Skeletal muscle cell (primary cell): ENCODE data around the gene MROH2B.

Experiments used
- DNase-seq: peaks from one replicate; pipeline ENCODE4 v3.0.0-alpha.2; 2010; ENCODE audit warnings: low read depth
- H3K4me3 ChIP-seq: 2 replicates; pipeline ENCODE4 v1.5.1; 2011; ENCODE audit warnings: low read depth, mild to moderate bottlenecking, control low read depth, low read length, moderate library complexity

Gene MROH2B

GRCh38 chr5:41071242-41071641, at the start of gene MROH2B:
Gene MROH2B (minus strand): TSS chr5:41071342. CDS start chr5:41070852, 490 bp downstream.
- H3K4me3 ChIP-seq, result no peak within 1 kb of the TSS
- DNase-seq, result no peak

GRCh38 chr5:41120600-41120999, 49.5 kb upstream of the MROH2B start:
- DNase-seq, result no peak
- no peak overlapping the region for H3K4me3 ChIP-seq

DNA sequence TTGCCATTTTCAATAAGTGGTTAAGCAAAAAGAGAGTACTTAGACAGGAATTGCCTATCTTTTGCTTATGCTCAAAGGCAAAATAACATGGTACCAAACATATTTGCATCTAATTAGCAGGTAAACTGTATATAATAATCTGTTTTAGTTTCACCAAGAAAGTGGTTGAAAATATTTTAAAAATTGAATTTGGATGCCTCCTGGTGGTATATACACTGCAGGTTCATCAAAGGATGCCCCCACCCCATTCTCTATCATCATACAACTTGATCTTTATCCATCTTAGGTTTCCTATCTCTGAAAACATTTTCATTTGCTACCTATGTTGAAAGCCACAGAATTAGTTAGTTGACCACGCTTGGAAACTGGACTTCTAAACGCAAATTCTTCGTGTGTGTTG, 47.0 kb upstream of the MROH2B start:
- no peak overlapping the region for H3K4me3 ChIP-seq
- DNase-seq, result no peak

DNA sequence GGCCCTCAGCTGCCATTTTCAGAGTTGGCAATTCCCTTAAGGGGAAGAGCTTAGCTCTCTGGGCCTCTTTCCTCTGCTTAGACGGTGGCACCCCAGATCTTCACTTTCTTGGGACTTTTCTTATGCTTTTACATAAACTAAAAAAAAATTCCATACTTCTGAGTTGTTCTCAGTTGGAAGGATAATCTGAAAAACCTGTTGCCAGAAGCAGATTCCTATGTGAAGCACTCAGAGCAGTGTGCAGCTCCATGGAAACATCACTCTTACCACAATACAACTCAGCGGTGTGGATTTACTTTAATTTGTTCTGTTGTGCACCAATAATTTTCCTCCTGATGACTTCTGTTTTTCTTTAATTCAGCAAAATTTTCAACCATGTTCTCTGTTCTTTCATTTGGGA, 44.1 kb upstream of the MROH2B start:
- no peak overlapping the region for H3K4me3 ChIP-seq
- DNase-seq, result no peak

GRCh38 chr5:41112486-41113455, 41.6 kb upstream of the MROH2B start:
- H3K4me3 ChIP-seq, result no peak overlapping the region
- no peak for DNase-seq

GRCh38 chr5:41109186-41109585, 38.0 kb upstream of the MROH2B start:
- no peak overlapping the region for H3K4me3 ChIP-seq
- no peak for DNase-seq

DNA sequence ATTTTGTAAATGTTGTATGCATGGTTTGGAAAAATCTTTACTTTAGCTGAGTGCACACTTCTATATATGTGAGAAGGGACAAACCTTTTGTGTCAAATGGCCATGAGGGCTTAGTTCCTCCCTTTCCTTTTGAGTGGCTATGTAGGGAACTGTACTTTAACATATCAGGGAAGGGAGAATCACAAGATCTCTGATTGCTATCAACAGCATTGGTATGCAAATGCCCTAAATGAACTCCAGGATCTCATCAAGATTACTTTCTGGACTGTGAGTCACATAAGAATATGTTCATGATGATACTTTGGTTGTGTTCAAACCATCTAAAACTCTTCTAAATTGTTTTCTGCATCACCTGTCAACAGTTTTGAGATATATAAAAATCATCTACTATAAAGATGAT, 31.2 kb upstream of the MROH2B start:
- H3K4me3 ChIP-seq, result no peak overlapping the region
- no peak for DNase-seq

DNA sequence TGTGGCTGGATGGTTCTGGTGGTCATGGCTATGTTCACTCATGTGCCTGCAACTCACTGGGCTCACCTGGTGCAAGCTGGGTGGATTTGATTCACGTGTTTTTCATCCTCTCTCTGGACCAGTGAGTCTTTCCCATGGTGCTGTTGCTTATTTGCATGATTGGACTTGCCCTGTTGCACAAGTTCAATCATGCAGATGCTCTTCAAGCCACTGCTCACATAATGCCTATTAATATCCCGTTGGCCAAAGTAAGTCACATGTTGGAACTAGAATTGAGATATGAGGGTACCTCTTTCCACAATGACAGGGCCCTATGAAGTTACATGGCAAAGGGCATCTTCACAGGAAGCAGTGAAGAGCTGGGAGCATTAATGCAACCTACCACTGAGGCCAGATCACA, 26.5 kb upstream of the MROH2B start:
- no peak overlapping the region for H3K4me3 ChIP-seq
- DNase-seq, result no peak

DNA sequence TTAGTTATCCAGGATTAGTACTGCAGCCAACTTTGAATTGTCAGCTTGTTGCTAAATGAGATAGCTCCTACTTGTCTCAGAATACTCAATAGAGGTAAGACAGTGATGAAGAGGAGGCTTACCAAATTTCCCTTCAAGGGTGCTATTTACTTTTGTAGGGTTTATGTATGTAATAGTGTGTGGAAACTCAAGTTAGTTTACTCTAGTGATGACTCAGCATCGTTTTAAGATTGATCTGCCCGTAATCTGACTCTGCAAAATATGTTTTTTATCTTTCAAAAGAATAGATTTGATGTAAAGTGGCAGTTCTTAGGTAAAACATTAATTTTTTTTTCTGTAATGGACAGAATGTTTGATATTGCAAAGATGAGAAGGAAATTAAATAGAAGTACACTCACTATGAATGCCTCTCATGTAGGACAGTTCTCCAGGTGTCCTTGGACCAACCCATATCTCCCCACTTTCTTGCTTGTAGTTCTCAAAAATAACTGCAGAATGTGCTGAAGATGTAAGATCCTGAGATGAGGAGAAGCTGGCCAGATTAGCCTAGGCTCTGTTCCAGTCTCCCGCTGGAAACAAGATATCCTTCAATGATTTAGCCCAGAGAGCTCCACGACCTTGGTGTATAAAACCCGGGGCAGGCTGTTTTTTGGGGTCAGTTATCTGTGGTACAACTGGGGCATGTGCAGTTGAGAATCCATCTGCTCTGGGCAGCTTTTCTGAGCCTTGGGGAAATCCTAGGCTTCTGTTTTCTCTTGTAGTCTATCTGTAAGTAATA, 24.4 kb upstream of the MROH2B start:
- no peak overlapping the region for H3K4me3 ChIP-seq
- DNase-seq, result no peak

DNA sequence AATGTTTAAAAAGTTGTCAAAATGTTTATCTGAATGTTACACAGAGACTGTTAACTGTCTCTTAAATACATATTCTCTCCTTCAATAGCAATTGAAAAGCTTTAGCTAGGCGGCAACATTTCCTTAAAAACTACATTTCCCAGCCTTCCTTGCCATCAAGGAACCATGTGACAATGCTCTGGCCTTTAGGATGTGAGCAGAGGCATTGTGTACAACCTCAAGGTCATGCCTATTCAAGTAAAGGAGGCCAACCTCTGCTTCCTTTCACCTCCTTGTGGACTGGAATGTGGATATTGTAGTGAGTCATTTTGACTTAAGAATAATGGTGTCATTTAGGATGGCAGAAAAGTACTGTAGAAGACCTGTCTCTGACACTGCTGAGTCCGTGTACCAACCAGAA, 23.7 kb upstream of the MROH2B start:
- no peak overlapping the region for H3K4me3 ChIP-seq
- DNase-seq, result no peak

- DNase-seq, result no peak
- H3K4me3 ChIP-seq, result no peak overlapping the region
Measured at GRCh38 chr5:41093803-41094202, 22.7 kb upstream of the MROH2B start.

- no peak overlapping the region for H3K4me3 ChIP-seq
- DNase-seq, result peak; percentile 4
Measured at GRCh38 chr5:41087461-41087860, 16.3 kb upstream of the MROH2B start.

DNA sequence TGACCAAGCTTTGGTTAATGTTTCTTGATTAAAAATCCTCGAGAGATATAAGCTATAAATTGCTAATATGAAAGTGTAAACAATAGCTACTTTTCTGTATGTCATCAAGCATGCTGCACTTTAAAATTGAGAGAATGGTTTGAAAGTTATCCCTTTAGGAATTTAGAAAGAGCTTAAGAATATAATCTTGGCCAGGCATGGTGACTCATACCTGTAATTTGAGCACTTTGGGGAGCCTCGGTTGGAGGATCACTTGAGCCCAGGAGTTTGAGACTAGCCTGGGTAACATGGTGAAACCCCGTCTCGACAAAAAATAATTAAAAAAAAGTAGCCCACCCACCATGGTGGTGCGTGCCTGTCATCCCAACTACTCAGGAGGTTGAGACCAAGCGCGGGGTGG, 12.2 kb upstream of the MROH2B start:
- DNase-seq, result no peak
- no peak overlapping the region for H3K4me3 ChIP-seq

GRCh38 chr5:41071975-41072374, 833 bp upstream of the MROH2B start:
- no peak for DNase-seq
- no peak overlapping the region for H3K4me3 ChIP-seq

- DNase-seq, result no peak
- no peak overlapping the region for H3K4me3 ChIP-seq
Measured at GRCh38 chr5:41067714-41068568, 3.2 kb downstream of the MROH2B start.

DNA sequence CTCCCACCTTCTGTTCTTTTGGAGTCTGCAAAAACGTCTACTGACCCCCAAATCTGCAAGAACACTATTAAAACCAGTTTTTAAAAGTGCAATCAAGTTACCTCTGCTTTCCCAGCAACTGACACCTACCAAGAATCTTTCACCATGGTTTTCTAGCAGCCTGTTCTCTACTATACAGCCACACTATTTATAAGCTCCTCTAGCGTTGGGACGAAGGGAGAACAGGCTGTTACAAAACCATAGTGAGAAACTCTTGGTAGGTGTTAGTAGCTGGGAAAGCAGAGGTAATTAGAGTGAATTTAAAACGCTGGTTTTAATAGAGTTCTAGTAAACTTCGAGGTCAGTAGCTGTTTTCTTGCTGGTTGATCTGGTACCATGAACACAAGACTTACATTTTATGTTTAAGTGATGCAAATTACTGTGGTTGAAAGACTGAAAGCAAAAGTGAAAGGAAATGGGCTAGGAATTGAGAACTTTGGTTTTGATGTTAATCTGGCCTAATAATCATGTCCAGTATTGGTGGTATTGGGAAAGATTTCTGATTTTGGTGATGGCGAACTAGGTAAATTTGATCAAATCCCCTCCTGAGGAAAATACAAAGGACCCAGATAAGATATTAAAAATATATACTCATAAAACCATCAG, 5.3 kb downstream of the MROH2B start:
- DNase-seq, result no peak
- no peak overlapping the region for H3K4me3 ChIP-seq

- H3K4me3 ChIP-seq, result no peak overlapping the region
- DNase-seq, result no peak
Measured at GRCh38 chr5:41057940-41058339, 13.2 kb downstream of the MROH2B start.

DNA sequence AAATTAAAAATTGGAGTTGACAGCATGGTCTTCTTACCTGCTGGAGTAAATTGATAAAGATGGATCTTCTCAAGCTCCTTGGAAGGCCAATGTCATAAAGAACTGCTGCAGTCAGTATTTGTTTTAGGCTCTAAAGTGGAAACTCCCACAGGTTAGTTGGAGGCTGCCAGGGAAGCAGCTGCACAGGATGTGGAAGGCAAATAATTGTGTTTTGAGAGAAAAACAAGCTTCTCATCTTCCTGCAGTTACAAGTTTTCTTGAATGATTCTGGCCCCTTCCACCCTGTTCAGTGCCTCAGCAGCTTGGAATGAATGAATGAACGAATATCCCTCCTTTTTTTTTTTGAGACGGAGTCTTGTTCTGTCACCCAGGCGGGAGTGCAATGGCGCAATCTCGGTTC, 13.9 kb downstream of the MROH2B start:
- no peak overlapping the region for H3K4me3 ChIP-seq
- no peak for DNase-seq

GRCh38 chr5:41048986-41049385, 22.2 kb downstream of the MROH2B start:
- no peak for DNase-seq
- H3K4me3 ChIP-seq, result no peak overlapping the region
